GM12878 (cell line): ENCODE results near the gene COL27A1. TPM values are rescaled to one million over a fixed set of nuclear protein-coding genes. Genes with fewer than 3 reads are reported as not detected.

Experiments used
- ATAC-seq: fragments of 200-7000 bp; cut with Tn5 transposase; 3 replicates; pipeline ENCODE4 v1.9.1; 2020; ENCODE audit warnings: mild to moderate bottlenecking, moderate library complexity
- BruUV-seq: library from RNA; stranded (reverse); fragments of 400-500 nt; replicated peaks from 2 replicates; lab custom pipeline; 2021; lab: Mats Ljungman, UMichigan
- CTCF ChIA-PET: fragments of 300-600 bp; sonication (Branson Sonifier 250); formaldehyde crosslinking; extraction: SDS; loops from one replicate; lab custom pipeline; 2021; ENCODE audit warnings: inconsistent platforms; lab: Yijun Ruan, JAX
- POLR2A ChIA-PET: fragments of 350-600 bp; formaldehyde crosslinking; extraction: SDS; loops from one replicate; lab custom pipeline; 2021; ENCODE audit warnings: inconsistent platforms; lab: Charles Lee
- RAD21 ChIA-PET: fragments of 300-600 bp; sonication (Branson Sonifier 250); formaldehyde crosslinking; loops from one replicate; lab custom pipeline; 2023; ENCODE audit warnings: antibody characterized with exemption; ENCODE audit not compliant: unreplicated experiment; lab: Charles Lee
- SMC1A ChIA-PET: fragments of 300-600 bp; sonication (Branson Sonifier 250); formaldehyde crosslinking; loops from one replicate; lab custom pipeline; 2023; ENCODE audit not compliant: unreplicated experiment, uncharacterized antibody; lab: Charles Lee
- DNase-seq: peaks from one replicate; pipeline ENCODE4 v3.0.0-alpha.2; 2011; ENCODE audit warnings: low read depth, low spot score
- FAIRE-seq: peaks from 3 replicates; lab custom pipeline; 2011; peaks lifted over from hg19 to GRCh38; lab: Jason Lieb, UNC
- H2AFZ ChIP-seq: 2 replicates; pipeline ENCODE4 v1.6.0; 2011; ENCODE audit warnings: low read depth, low read length, control low read depth; ENCODE audit not compliant: control insufficient read depth
- H3K27ac ChIP-seq: 2 replicates; pipeline ENCODE4 v1.5.1; 2011; ENCODE audit warnings: control low read depth; ENCODE audit not compliant: control insufficient read depth, insufficient read depth
- H3K27me3 ChIP-seq, 2 experiments: replicated peaks in 1 of 2; 2 replicates each; pipeline versions ENCODE4 v1.6.0 to v1.6.1; 2011; ENCODE audit warnings: low read length in 1 of 2; ENCODE audit not compliant: control insufficient read depth in 2 of 2, insufficient read depth in 2 of 2
- H3K36me3 ChIP-seq, 2 experiments: 2 replicates each; pipeline ENCODE4 v1.5.1; 2011; ENCODE audit warnings: low read length in 1 of 2; ENCODE audit not compliant: control insufficient read depth in 2 of 2, insufficient read depth in 2 of 2
- H3K4me1 ChIP-seq: 2 replicates; pipeline ENCODE4 v1.6.1; 2011; ENCODE audit warnings: mild to moderate bottlenecking, low read length, moderate library complexity, mixed read lengths; ENCODE audit not compliant: control insufficient read depth, insufficient read depth
- H3K4me2 ChIP-seq: 2 replicates; pipeline ENCODE4 v1.6.0; 2011; ENCODE audit warnings: control low read depth; ENCODE audit not compliant: control insufficient read depth, insufficient read depth
- H3K4me3 ChIP-seq: fragments of 200-600 bp; sonication (generic); 2 replicates; pipeline ENCODE4 v1.5.1; 2016
- H3K79me2 ChIP-seq: 2 replicates; pipeline ENCODE4 v1.6.0; 2011; ENCODE audit warnings: low read length; ENCODE audit not compliant: control insufficient read depth, insufficient read depth
- H3K9ac ChIP-seq: 2 replicates; pipeline ENCODE4 v1.8.0; 2011; ENCODE audit warnings: low read length, control low read depth, mixed read lengths; ENCODE audit not compliant: control insufficient read depth, insufficient read depth
- H3K9me3 ChIP-seq: replicated peaks from 3 replicates; pipeline ENCODE4 v1.5.1; 2011; ENCODE audit warnings: mild to moderate bottlenecking, low read length; ENCODE audit not compliant: control insufficient read depth, insufficient read depth
- H4K20me1 ChIP-seq: 2 replicates; pipeline ENCODE4 v1.6.0; 2011; ENCODE audit not compliant: control insufficient read depth, insufficient read depth
- EED ChIP-seq: sonication (generic); IDR thresholded peaks from 2 replicates; pipeline ENCODE4 v1.6.1; 2016; ENCODE audit warnings: antibody characterized with exemption, low read depth
- ELK1 ChIP-seq: IDR thresholded peaks from 2 replicates; pipeline ENCODE4 v1.6.1; 2012; ENCODE audit warnings: low read depth, low read length, improper control_type of control experiment
- FOS ChIP-seq: IDR thresholded peaks from 3 replicates; pipeline ENCODE4 v1.6.1; 2011; ENCODE audit warnings: borderline replicate concordance; ENCODE audit not compliant: insufficient read length; ENCODE audit errors: extremely low read depth
- IKZF2 ChIP-seq, 2 experiments: fragments of 450-650 bp; IDR thresholded peaks; 2 replicates each; pipeline ENCODE4 v1.6.1; 2017; ENCODE audit warnings: mild to moderate bottlenecking in 2 of 2, moderate library complexity in 2 of 2
- IRF5 ChIP-seq: fragments of 450-650 bp; IDR thresholded peaks from 2 replicates; pipeline ENCODE4 v1.6.1; 2017; ENCODE audit warnings: borderline replicate concordance
- KDM1A ChIP-seq: fragments of 200-600 bp; sonication (generic); IDR thresholded peaks from 2 replicates; pipeline ENCODE4 v1.6.1; 2016; ENCODE audit warnings: borderline replicate concordance
- MXI1 ChIP-seq: fragments of 150-350 bp; IDR thresholded peaks from 2 replicates; pipeline ENCODE4 v1.6.1; 2011; ENCODE audit warnings: low read depth, mild to moderate bottlenecking, inconsistent platforms, low read length, improper control_type of control experiment
- NFXL1 ChIP-seq: fragments of 450-650 bp; IDR thresholded peaks from 2 replicates; pipeline ENCODE4 v1.6.1; 2017; ENCODE audit warnings: antibody characterized with exemption, mild to moderate bottlenecking, borderline replicate concordance
- PML ChIP-seq: IDR thresholded peaks from 2 replicates; pipeline ENCODE4 v1.6.1; 2012; ENCODE audit warnings: low read length, inconsistent platforms
- POLR2A ChIP-seq: IDR thresholded peaks from 2 replicates; pipeline ENCODE4 v1.6.1; 2011; ENCODE audit warnings: low read depth, mild to moderate bottlenecking, low read length
- SIN3A ChIP-seq: IDR thresholded peaks from 2 replicates; pipeline ENCODE4 v1.6.1; 2012; ENCODE audit warnings: low read depth, low read length, improper control_type of control experiment
- SMAD5 ChIP-seq: IDR thresholded peaks from 2 replicates; pipeline ENCODE4 v1.6.1; 2016; ENCODE audit warnings: antibody characterized with exemption, low read depth
- SP1 ChIP-seq: IDR thresholded peaks from one replicate; pipeline ENCODE4 v1.6.1; 2011; ENCODE audit warnings: low read depth, low read length
- SREBF1 ChIP-seq: IDR thresholded peaks from 2 replicates; pipeline ENCODE4 v1.6.1; 2012; ENCODE audit warnings: mild to moderate bottlenecking, low read length
- ZNF217 ChIP-seq: fragments of 450-650 bp; IDR thresholded peaks from 2 replicates; pipeline ENCODE4 v1.6.1; 2017; ENCODE audit warnings: antibody characterized with exemption, mild to moderate bottlenecking
- WGBS: methylation state at CpG from one replicate; pipeline ENCODE4 v1.1.6; 2016; ENCODE audit warnings: low lambda C conversion rate; ENCODE audit not compliant: insufficient replicate concordance, insufficient coverage; ENCODE audit errors: missing lambda C conversion rate; 5-methylcytosine and 5-hydroxymethylcytosine counted together
- in situ Hi-C: fragments of 300-500 bp; cut with MboI; formaldehyde crosslinking; loops from 9 replicates; pipeline ENCODE4 v1.14.3; 2018; ENCODE audit warnings: mixed read lengths
- intact Hi-C: fragments of 100-400 bp; cut with micrococcal nuclease; formaldehyde crosslinking; loops from one replicate; pipeline ENCODE4 v1.14.2; 2022; ENCODE audit not compliant: unreplicated experiment
- polyA plus RNA-seq, 11 experiments: library from polyadenylated mRNA; depleted of rRNA in 4 of 11; unstranded in 6 of 11; stranded (reverse) in 5 of 11; fragments of >200 nt; fragmentation: Nextera tagmentation in 4 of 11; fragmentation: Illumina TruSeq in 1 of 11; extraction: Ambion mirVana in 4 of 11; extraction: Trizol in 1 of 11; gene quantifications; 1 replicate in 1 of 11; 2 replicates in 10 of 11; pipeline versions ENCODE4 v1.2.1 to v1.2.3, GENCODE V29; 2011 to 2016; ENCODE audit warnings: inconsistent platforms in 2 of 11, missing spikeins in 2 of 11, low read depth in 1 of 11
- total RNA-seq, 4 experiments: library from RNA; depleted of rRNA in 3 of 4; stranded (reverse); fragments of >200 nt in 3 of 4; fragmentation: Illumina TruSeq in 1 of 4; extraction: Trizol in 1 of 4; gene quantifications; 2 replicates each; pipeline versions ENCODE4 v1.2.1 to v1.2.3, GENCODE V29; 2013 to 2021
- TF ChIP-seq, protein P1 (sequence below): fragments of 450-650 bp; IDR thresholded peaks from 2 replicates; pipeline ENCODE4 v1.6.1; 2018; ENCODE audit warnings: mild to moderate bottlenecking, low read depth, moderate library complexity; ENCODE audit not compliant: partially characterized antibody
- TF ChIP-seq, protein P2 (sequence below): fragments of 450-650 bp; IDR thresholded peaks from 2 replicates; pipeline ENCODE4 v1.6.1; 2017; ENCODE audit warnings: low read depth, mild to moderate bottlenecking, moderate library complexity

The COL27A1 gene
- total and polyA plus RNA-seq, 10 of the 15 experiments (the other 5 are each of a cell fraction or from before 2014, with no cell fraction given), result 0.10 TPM; not detected in 9

- ChIA-PET RAD21 (no interaction called here), SMC1A (interaction anchor here (0.6 kb wide), 1 partner anchor 679 kb away, joined by 3 read pairs; no protein-coding TSS in a partner anchor), CTCF (no interaction called here), POLR2A (no interaction called here)
- Histone ChIP-seq H4K20me1 (no peaks in the 10 kb centered on the region), H3K4me2 (no peak overlapping the region), H3K4me3 (no peak overlapping the region), H3K27ac (no peak overlapping the region), H2AFZ (no peak overlapping the region), H3K27me3 (peaks cover 2 to 6% of the 10 kb centered on the region in 2 experiments; a peak in 3 of 4 replicates), H3K9ac (no peak overlapping the region), H3K79me2 (no peaks in the 10 kb centered on the region), H3K36me3 (no peaks in the 10 kb centered on the region), H3K4me1 (no peaks in the 10 kb centered on the region), H3K9me3 (no peaks in the 10 kb centered on the region)
- in situ Hi-C loops, result no loop called here
- ATAC-seq, result no peak
- no peak for DNase-seq
- TF ChIP-seq SREBF1 (no peak), NFXL1 (no peak), ZNF217 (no peak), POLR2A (no peak), EED (no peak), ELK1 (no peak), MXI1 (no peak), SMAD5 (no peak), IKZF2 (IDR thresholded peaks at IDR 0.05) (no peak), FOS (no peak), PML (no peak), KDM1A (no peak), IRF5 (no peak), SIN3A (no peak), SP1 (no peak)
- TF ChIP-seq, protein P1, sequence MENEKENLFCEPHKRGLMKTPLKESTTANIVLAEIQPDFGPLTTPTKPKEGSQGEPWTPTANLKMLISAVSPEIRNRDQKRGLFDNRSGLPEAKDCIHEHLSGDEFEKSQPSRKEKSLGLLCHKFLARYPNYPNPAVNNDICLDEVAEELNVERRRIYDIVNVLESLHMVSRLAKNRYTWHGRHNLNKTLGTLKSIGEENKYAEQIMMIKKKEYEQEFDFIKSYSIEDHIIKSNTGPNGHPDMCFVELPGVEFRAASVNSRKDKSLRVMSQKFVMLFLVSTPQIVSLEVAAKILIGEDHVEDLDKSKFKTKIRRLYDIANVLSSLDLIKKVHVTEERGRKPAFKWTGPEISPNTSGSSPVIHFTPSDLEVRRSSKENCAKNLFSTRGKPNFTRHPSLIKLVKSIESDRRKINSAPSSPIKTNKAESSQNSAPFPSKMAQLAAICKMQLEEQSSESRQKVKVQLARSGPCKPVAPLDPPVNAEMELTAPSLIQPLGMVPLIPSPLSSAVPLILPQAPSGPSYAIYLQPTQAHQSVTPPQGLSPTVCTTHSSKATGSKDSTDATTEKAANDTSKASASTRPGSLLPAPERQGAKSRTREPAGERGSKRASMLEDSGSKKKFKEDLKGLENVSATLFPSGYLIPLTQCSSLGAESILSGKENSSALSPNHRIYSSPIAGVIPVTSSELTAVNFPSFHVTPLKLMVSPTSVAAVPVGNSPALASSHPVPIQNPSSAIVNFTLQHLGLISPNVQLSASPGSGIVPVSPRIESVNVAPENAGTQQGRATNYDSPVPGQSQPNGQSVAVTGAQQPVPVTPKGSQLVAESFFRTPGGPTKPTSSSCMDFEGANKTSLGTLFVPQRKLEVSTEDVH, result no peak
- TF ChIP-seq, protein P2, sequence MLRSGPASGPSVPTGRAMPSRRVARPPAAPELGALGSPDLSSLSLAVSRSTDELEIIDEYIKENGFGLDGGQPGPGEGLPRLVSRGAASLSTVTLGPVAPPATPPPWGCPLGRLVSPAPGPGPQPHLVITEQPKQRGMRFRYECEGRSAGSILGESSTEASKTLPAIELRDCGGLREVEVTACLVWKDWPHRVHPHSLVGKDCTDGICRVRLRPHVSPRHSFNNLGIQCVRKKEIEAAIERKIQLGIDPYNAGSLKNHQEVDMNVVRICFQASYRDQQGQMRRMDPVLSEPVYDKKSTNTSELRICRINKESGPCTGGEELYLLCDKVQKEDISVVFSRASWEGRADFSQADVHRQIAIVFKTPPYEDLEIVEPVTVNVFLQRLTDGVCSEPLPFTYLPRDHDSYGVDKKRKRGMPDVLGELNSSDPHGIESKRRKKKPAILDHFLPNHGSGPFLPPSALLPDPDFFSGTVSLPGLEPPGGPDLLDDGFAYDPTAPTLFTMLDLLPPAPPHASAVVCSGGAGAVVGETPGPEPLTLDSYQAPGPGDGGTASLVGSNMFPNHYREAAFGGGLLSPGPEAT, result no peak
- no peak for FAIRE-seq
- BruUV-seq, result no TSS peak
- intact Hi-C loops, result no loop called here
- WGBS, result 15% methylated on average over 12 of the region's 12 CpGs
Measured at GRCh38 chr9:114116126-114116747, 39.1 kb upstream of the COL27A1 start.
